Measurements from ENCODE around the gene AUTS2.
A peak's percentile ranks its signal among the peaks of the same experiment; 100 is the strongest.
"Not testable (repeated sequence)": the region's sequence is repeated elsewhere in the genome, so short reads cannot be mapped to it uniquely, and the experiment has no call there.

The AUTS2 gene

DNA sequence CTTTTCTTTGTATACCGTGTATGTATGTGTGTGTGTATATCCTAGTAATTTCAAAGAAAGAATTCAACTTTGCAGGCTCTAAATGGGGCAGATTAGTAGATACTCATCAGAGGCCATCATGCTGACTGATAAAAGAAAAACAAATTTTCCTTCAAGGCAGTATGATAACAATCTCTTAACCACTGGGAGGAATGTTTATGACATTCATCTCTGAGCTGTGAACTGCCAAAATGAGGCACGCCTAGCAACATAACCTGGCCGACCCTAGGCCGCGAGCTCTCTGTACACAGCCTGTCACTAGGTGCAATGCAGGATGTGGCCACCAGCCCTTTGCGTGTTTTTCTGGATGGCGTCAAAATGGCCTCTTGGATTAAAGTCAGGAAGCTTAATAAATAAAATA is 1190.0 kb downstream of the AUTS2 start:
- DNase-seq, result no peak

DNA sequence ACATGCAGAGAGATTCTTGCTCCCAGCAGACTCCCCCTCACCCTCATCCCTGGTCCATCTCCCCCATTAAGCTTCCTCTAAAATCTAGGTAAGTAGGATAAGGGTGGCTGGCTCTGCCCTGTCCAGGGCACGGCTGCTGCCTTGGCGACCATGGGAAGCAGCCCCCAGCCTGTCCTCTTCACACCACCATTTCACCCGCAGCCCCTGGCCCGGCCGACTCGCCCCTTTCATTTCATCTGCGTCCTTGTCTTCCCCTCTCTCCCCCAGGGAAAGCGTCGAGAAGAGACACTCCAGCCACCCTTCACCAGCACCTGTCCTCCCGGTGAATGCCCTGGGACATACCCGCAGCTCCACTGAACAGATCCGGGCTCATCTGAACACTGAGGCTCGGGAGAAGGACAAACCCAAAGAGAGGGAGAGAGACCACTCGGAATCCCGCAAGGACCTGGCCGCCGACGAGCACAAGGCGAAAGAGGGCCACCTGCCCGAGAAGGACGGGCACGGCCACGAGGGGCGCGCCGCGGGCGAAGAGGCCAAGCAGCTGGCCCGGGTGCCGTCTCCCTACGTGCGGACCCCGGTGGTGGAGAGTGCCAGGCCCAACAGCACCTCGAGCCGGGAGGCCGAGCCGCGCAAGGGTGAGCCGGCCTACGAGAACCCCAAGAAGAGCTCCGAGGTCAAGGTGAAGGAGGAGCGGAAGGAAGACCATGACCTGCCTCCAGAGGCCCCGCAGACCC is 1191.4 kb downstream of the AUTS2 start:
- DNase-seq, result no peak

DNA sequence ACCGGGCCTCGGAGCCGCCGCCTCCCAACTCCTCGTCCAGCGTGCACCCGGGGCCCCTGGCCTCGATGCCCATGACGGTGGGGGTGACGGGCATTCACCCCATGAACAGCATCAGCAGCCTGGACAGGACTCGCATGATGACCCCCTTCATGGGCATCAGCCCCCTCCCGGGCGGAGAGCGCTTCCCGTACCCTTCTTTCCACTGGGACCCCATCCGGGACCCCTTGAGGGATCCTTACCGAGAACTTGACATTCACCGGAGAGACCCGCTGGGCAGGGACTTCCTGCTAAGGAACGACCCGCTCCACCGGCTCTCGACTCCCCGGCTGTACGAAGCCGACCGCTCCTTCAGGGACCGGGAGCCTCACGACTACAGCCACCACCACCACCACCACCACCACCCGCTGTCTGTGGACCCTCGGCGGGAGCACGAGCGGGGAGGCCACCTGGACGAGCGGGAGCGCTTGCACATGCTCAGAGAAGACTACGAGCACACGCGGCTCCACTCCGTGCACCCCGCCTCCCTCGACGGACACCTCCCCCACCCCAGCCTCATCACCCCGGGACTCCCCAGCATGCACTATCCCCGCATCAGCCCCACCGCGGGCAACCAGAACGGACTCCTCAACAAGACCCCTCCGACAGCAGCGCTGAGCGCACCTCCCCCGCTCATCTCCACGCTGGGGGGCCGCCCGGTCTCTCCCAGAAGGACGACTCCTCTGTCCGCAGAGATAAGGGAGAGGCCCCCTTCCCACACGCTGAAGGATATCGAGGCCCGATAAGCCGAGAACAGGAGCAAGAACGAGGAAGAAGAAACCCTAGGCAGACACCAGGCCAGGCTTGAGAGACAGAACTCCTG is 1192.2 kb downstream of the AUTS2 start:
- no peak for DNase-seq

GRCh38 chr7:70791341-70791740 is 1193.1 kb downstream of the AUTS2 start:
- DNase-seq, result no peak

- no peak for DNase-seq
Observed at GRCh38 chr7:70793060-70793459, 1194.8 kb downstream of the AUTS2 start.

GRCh38 chr7:70793821-70794220 is 1195.5 kb downstream of the AUTS2 start:
- no peak for DNase-seq

DNA sequence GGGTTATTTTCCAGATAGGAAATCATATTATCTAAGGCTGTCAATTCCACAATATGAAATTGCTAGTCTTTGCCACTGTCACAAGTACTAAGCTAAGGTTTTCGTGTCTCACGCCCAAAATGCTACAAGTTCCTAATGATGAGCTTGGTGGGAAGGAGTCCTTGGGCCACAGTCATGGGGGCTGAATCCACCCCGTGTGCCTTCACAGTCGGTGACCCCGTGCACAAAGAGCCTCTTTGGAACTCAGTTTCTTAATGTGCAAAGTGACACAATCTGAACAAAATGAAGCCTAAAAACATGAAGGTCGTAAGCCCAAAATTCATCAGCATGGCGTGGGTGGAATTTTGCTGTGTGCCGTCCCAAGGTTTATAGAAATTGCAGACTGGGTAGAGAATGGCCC is 1196.7 kb downstream of the AUTS2 start:
- DNase-seq, result no peak

GRCh38 chr7:70795948-70796347 is 1197.7 kb downstream of the AUTS2 start:
- DNase-seq, result no peak

DNA sequence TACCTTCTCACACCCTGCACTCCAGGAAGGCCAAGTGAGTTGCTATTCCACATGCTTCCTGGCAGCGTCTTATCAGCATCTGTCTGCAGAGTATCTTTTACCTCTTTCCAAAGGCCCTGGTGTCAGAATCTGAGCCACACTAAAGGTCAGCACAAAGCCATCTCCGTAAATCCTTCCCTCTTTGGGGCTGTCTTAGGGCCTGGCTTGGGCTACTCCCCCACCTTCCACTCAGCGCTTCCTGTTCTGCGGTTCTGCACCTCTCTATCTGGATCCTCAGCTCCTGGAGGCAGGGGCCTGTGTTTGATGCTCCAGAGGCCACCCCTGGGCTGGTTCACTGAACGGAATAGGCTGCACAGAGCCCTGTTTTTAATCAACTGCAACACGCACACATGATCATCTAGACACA is 1198.8 kb downstream of the AUTS2 start:
- DNase-seq, result no peak

- no peak for DNase-seq
Observed at GRCh38 chr7:70799841-70800405, 1201.6 kb downstream of the AUTS2 start.

DNA sequence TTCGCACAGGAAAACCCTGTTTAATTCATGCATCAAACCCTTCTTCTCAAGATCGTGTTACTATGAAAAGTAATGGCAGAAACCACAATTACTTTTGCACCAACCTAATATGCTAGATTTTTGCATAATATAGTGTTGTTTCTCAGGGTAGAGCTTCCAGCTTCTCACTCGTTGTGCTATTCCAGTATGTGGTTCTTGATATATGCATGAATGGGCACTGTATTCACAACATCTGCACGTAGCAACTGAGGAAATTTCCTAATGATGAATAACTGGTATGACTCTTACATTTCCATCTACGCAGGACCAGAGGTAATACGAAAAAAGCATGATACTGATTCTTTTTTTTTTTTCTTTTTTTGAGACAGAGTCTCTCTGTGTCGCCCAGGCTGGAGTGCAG is 1207.1 kb downstream of the AUTS2 start:
- no peak for DNase-seq

- DNase-seq, result no peak
Observed at GRCh38 chr7:70807650-70808049, 1209.4 kb downstream of the AUTS2 start.

DNA sequence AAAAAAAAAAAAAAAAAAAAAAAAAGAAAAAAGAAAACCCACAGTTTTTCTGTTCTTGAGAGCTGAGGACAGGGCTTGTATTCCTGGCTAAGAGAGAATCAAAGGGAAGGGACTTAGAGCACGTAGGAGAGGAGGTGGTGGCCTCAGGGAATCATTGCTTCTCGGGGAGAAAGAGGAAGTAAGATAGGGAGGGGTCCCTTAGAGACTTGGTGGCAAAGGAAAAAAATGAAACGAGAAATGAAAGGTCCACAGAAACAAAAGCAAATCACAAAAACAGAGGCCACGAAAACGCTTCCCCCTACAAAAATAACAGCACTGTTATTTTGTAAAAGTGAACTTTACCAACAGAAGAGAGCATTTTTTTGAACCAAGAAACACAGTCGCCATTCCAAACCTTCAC is 1210.6 kb downstream of the AUTS2 start:
- no peak for DNase-seq

- no peak for DNase-seq
Observed at GRCh38 chr7:70810558-70811139, 1212.4 kb downstream of the AUTS2 start.

DNA sequence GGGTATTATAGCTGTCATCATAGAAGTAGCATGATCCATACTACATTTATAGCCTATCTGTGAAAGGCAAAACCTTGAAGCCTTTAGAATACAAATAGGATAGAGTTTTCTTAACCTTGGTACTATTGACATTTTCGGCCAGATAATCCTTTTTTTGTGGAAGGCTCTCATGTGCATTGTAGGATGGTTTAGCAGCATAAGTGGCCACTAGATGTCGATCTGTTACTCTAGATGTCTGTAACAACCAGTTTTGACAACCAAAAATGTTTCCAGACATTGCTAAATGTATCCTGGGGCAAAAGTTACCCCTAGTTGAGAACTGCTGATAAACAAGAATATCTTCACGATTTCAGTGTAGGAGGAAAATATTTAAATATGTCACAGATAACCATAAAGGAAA is 1214.2 kb downstream of the AUTS2 start:
- no peak for DNase-seq

DNA sequence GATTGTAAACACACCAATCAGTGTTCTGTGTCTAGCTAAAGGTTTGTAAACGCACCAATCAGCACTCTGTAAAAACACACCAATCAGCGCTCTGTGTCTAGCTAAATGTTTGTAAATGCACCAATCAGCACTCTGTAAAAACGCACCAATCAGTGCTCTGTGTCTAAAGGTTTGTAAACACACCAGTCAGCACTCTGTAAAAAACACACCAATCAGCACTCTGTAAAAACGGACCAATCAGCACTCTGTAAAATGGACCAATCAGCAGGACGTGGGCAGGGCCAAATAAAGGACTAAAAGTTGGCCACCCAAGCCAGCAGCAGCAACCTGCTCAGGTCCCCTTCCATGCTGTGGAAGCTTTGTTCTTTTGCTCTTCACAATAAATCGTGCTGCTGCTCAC is 1224.2 kb downstream of the AUTS2 start:
- not testable (repeated sequence) for DNase-seq

- DNase-seq, result peak; percentile 71
Observed at GRCh38 chr7:70829221-70830059, 1231.2 kb downstream of the AUTS2 start.

GRCh38 chr7:70830060-70830395 is 1231.8 kb downstream of the AUTS2 start:
- DNase-seq, result no peak

DNA sequence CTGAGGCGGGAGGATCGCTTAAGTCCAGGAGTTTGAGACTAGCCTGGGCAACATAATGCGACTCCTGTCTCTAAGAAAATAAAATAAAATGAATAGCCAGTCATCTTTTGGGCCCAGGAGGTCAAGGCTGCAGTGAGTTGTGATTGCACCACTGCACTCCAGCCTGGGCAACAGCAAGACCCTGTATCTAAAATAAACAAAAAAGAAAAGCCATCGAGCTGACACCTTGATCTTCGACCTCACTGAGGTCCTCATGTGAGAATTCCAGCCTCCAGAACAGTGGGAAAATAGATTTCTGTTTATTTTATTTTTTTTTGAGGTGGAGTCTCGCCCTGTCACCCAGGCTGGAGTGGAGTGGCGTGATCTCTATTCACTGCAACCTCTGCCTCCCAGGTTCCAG is 1232.2 kb downstream of the AUTS2 start:
- DNase-seq, result no peak

GRCh38 chr7:70833726-70834125 is 1235.5 kb downstream of the AUTS2 start:
- DNase-seq, result peak; percentile 39

DNA sequence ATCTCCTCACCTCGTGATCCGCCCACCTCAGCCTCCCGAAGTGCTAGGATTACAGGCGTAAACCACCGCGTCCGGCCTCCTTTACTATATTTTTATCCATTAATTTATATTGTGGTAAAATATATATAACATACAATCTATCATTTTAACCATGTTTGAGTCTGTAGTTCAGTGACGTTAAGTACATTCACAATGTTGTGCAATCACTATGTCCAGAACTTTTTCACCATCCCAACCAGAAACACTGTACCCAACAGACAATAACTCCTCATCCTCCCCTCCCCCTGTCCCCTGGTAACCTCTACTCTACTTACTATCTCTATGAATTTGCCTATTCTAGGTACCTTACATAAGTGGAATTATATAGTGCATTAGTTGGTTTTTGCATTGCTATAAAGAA is 1236.1 kb downstream of the AUTS2 start:
- DNase-seq, result no peak

- no peak for DNase-seq
Observed at GRCh38 chr7:70835658-70836057, 1237.4 kb downstream of the AUTS2 start.

- DNase-seq, result no peak
Observed at GRCh38 chr7:70836279-70836678, 1238.0 kb downstream of the AUTS2 start.
